A549 (cell line): ENCODE results near the gene REN. TPM values are rescaled to one million over a fixed set of nuclear protein-coding genes. Genes with fewer than 3 reads are reported as not detected.

Source experiments
- ATAC-seq, 2 experiments: fragments of 200-7000 bp in 1 of 2; fragments of >200 bp in 1 of 2; cut with Nextera tagmentation in 1 of 2; cut with Tn5 transposase in 1 of 2; 3 replicates each; pipeline versions ENCODE4 v1.8.0 to v1.9.1; 2018 to 2020; ENCODE audit warnings: mild to moderate bottlenecking in 1 of 2, moderate library complexity in 1 of 2
- CTCF ChIA-PET: fragments of 300-600 bp; sonication (Branson Sonifier 250); formaldehyde crosslinking; extraction: SDS; loops from one replicate; lab custom pipeline; 2021; ENCODE audit warnings: antibody characterized with exemption, inconsistent platforms; lab: Yijun Ruan, JAX
- POLR2A ChIA-PET: fragments of 350-600 bp; formaldehyde crosslinking; extraction: SDS; loops from one replicate; lab custom pipeline; 2021; ENCODE audit warnings: antibody characterized with exemption, inconsistent platforms; lab: Yijun Ruan, JAX
- DNase-seq, 2 experiments: peaks; one replicate each; pipeline versions ENCODE4 v3.0.0 to v3.0.0-alpha.2; 2011 to 2016; ENCODE audit warnings: low read depth in 1 of 2, low spot score in 1 of 2
- FAIRE-seq: peaks from 2 replicates; lab custom pipeline; 2011; peaks lifted over from hg19 to GRCh38; lab: Jason Lieb, UNC
- H3K27ac ChIP-seq, 2 experiments: fragments of >200 bp; sonication (Bioruptor Twin); formaldehyde crosslinking; 3 replicates each; pipeline ENCODE4 v1.5.1; 2016 to 2017
- H3K4me1 ChIP-seq: fragments of >200 bp; sonication (Bioruptor Twin); formaldehyde crosslinking; 3 replicates; pipeline ENCODE4 v1.6.1; 2016
- H3K4me2 ChIP-seq: fragments of >200 bp; sonication (Bioruptor Twin); formaldehyde crosslinking; 3 replicates; pipeline ENCODE4 v1.6.1; 2016
- H3K4me3 ChIP-seq: fragments of >200 bp; sonication (Bioruptor Twin); formaldehyde crosslinking; 3 replicates; pipeline ENCODE4 v1.5.1; 2016
- H3K9me3 ChIP-seq: fragments of >200 bp; sonication (Bioruptor Twin); formaldehyde crosslinking; 3 replicates; pipeline ENCODE4 v1.6.1; 2016
- BCL3 ChIP-seq: fragments of >200 bp; sonication (Bioruptor Twin); formaldehyde crosslinking; IDR thresholded peaks from 3 replicates; pipeline ENCODE4 v1.6.1; 2016
- BHLHE40 ChIP-seq: IDR thresholded peaks from 2 replicates; pipeline ENCODE4 v1.6.1; 2012; ENCODE audit warnings: low read depth, low read length, inconsistent platforms
- CBX8 ChIP-seq: fragments of 200-600 bp; sonication (generic); IDR thresholded peaks from 2 replicates; pipeline ENCODE4 v1.6.1; 2016
- CEBPB ChIP-seq, 2 experiments: fragments of >200 bp in 1 of 2; sonication (Bioruptor Twin) in 1 of 2; formaldehyde crosslinking in 1 of 2; IDR thresholded peaks; 2 replicates each; pipeline ENCODE4 v1.6.1; 2012 to 2016
- CHD4 ChIP-seq: fragments of 200-600 bp; sonication (generic); IDR thresholded peaks from 2 replicates; pipeline ENCODE4 v1.6.1; 2016; ENCODE audit warnings: antibody characterized with exemption, mild to moderate bottlenecking, borderline replicate concordance
- EHF ChIP-seq: fragments of 250-450 bp; sonication (Bioruptor Pico); IDR thresholded peaks from 2 replicates; pipeline ENCODE4 v1.5.0; 2020; ENCODE audit warnings: mild to moderate bottlenecking
- EHMT2 ChIP-seq: fragments of 200-600 bp; sonication (generic); IDR thresholded peaks from 2 replicates; pipeline ENCODE4 v1.6.1; 2016; ENCODE audit warnings: antibody characterized with exemption, low read depth, mild to moderate bottlenecking, moderate library complexity
- ELK1 ChIP-seq: fragments of 150-350 bp; IDR thresholded peaks from 2 replicates; pipeline ENCODE4 v1.6.1; 2014; ENCODE audit warnings: low read depth, mild to moderate bottlenecking, low read length
- EP300 ChIP-seq, 2 experiments: fragments of >200 bp; sonication (Bioruptor Twin); formaldehyde crosslinking; IDR thresholded peaks; 2 replicates in 1 of 2; 3 replicates in 1 of 2; pipeline ENCODE4 v1.6.1; 2016 to 2017
- FOXS1 ChIP-seq: fragments of 250-450 bp; sonication (Bioruptor Pico); IDR thresholded peaks from 2 replicates; pipeline ENCODE4 v1.5.0; 2020; ENCODE audit warnings: mild to moderate bottlenecking, moderate library complexity
- GATA3 ChIP-seq: IDR thresholded peaks from 2 replicates; pipeline ENCODE4 v1.6.1; 2012; ENCODE audit warnings: borderline replicate concordance
- HDAC2 ChIP-seq: fragments of 200-600 bp; sonication (generic); IDR thresholded peaks from 2 replicates; pipeline ENCODE4 v1.6.1; 2016
- HMGXB4 ChIP-seq: fragments of 250-450 bp; sonication (Bioruptor Pico); IDR thresholded peaks from 2 replicates; pipeline ENCODE4 v1.5.0; 2021; ENCODE audit warnings: mild to moderate bottlenecking, moderate library complexity, borderline replicate concordance
- HOXB13 ChIP-seq: fragments of 250-450 bp; sonication (Bioruptor Pico); IDR thresholded peaks from 2 replicates; pipeline ENCODE4 v1.5.0; 2020; ENCODE audit warnings: low read depth, mild to moderate bottlenecking, moderate library complexity
- HOXB5 ChIP-seq: fragments of 250-450 bp; sonication (Bioruptor Pico); IDR thresholded peaks from 2 replicates; pipeline ENCODE4 v1.5.0; 2020; ENCODE audit warnings: mild to moderate bottlenecking, moderate library complexity
- JUNB ChIP-seq: fragments of >200 bp; sonication (Bioruptor Twin); formaldehyde crosslinking; IDR thresholded peaks from 2 replicates; pipeline ENCODE4 v1.6.1; 2016
- MYC ChIP-seq: IDR thresholded peaks from 2 replicates; pipeline ENCODE4 v1.6.1; 2012; ENCODE audit warnings: mild to moderate bottlenecking, inconsistent platforms, low read length, improper control_type of control experiment, borderline replicate concordance
- NFE2L2 ChIP-seq: fragments of 150-350 bp; conservative IDR thresholded peaks from 2 replicates; pipeline ENCODE4 v1.6.1; 2014; ENCODE audit warnings: low read length
- NR3C1 ChIP-seq: fragments of >200 bp; sonication (Bioruptor Twin); formaldehyde crosslinking; IDR thresholded peaks from 3 replicates; pipeline ENCODE4 v1.6.1; 2017
- POLR2AphosphoS2 ChIP-seq: conservative IDR thresholded peaks from 2 replicates; pipeline ENCODE4 v1.6.1; 2012; ENCODE audit warnings: low read length, improper control_type of control experiment, inconsistent platforms
- REST ChIP-seq: fragments of 200-600 bp; sonication (generic); IDR thresholded peaks from 2 replicates; pipeline ENCODE4 v1.6.1; 2016; ENCODE audit warnings: antibody characterized with exemption, mild to moderate bottlenecking, moderate library complexity
- SMC3 ChIP-seq: fragments of >200 bp; sonication (Bioruptor Twin); formaldehyde crosslinking; IDR thresholded peaks from 3 replicates; pipeline ENCODE4 v1.6.1; 2018; ENCODE audit warnings: inconsistent platforms
- TFCP2L1 ChIP-seq: fragments of 250-450 bp; sonication (Bioruptor Pico); IDR thresholded peaks from 2 replicates; pipeline ENCODE4 v1.5.0; 2021; ENCODE audit warnings: mild to moderate bottlenecking
- ZNF302 ChIP-seq: fragments of 250-450 bp; sonication (Bioruptor Pico); IDR thresholded peaks from 2 replicates; pipeline ENCODE4 v1.9.0; 2021; ENCODE audit warnings: inconsistent platforms, mild to moderate bottlenecking, moderate library complexity
- WGBS: methylation state at CpG from one replicate; pipeline ENCODE4 v1.1.6; 2017; ENCODE audit errors: missing lambda C conversion rate; 5-methylcytosine and 5-hydroxymethylcytosine counted together
- polyA plus RNA-seq, 4 experiments: library from polyadenylated mRNA; depleted of rRNA in 3 of 4; stranded (reverse); fragments of >200 nt; fragmentation: RNase III in 1 of 4; extraction: RNeasy Plus Mini Kit Qiagen cat#74134 plus additional on column Dnase treatment in 1 of 4; gene quantifications; 2 replicates in 3 of 4; 3 replicates in 1 of 4; pipeline ENCODE4 v1.2.3, GENCODE V29; 2011 to 2017

REN gene
- polyA plus RNA-seq, 2 of the 4 experiments (the other 2 are of a cell fraction), result not detected

GRCh38 chr1:204146965-204147364, 19.2 kb downstream of the REN start:
- ATAC-seq, result no peak
- POLR2A ChIA-PET, result no interaction called here
- TF ChIP-seq HOXB5 (CRISPR knock-in tag) (no peak), EHMT2 (no peak), CBX8 (no peak), MYC (no peak), JUNB (no peak), CHD4 (no peak), ZNF302 (CRISPR knock-in tag) (no peak), GATA3 (no peak), REST (no peak), BHLHE40 (no peak), HOXB13 (CRISPR knock-in tag) (no peak), FOXS1 (CRISPR knock-in tag) (no peak), HDAC2 (no peak), EP300 (IDR thresholded peaks at IDR 0.05) (no peak), SMC3 (no peak)
- Histone ChIP-seq H3K9me3 (no peaks in the 10 kb centered on the region), H3K4me1 (peaks cover 9% of the 10 kb centered on the region; the same call in 2 of the 3 replicates), H3K4me3 (no peak overlapping the region), H3K4me2 (no peak overlapping the region), H3K27ac (no peak overlapping the region)
- no peak for DNase-seq
- CTCF ChIA-PET, result no interaction called here
- WGBS, result 80% methylated on average over 6 of the region's 7 CpGs
- FAIRE-seq, result no peak

- H3K9me3 ChIP-seq, result no peaks in the 10 kb centered on the region
- peaks cover 8% of the 10 kb centered on the region; the same call in 2 of the 3 replicates for H3K4me1 ChIP-seq
- WGBS, result 66% methylated on average over 6 of the region's 6 CpGs
- DNase-seq, result no peak
- ChIA-PET CTCF (interaction anchor here (0.7 to 2.2 kb wide), 3 partner anchors 8 to 16 kb away, joined by 3 to 19 read pairs (median 3); no protein-coding TSS in a partner anchor), POLR2A (no interaction called here)
- no peak overlapping the region for H3K4me3 ChIP-seq
- FAIRE-seq, result no peak
- H3K27ac ChIP-seq, result no peak overlapping the region
- no peak overlapping the region for H3K4me2 ChIP-seq
- ATAC-seq, result no peak
- TF ChIP-seq HMGXB4 (CRISPR knock-in tag) (no peak), ELK1 (no peak), TFCP2L1 (CRISPR knock-in tag) (no peak), POLR2AphosphoS2 (no peak), BHLHE40 (no peak), CEBPB (IDR thresholded peaks at IDR 0.05) (no peak), BCL3 (no peak), NFE2L2 (no peak), EHF (no peak), CBX8 (no peak), NR3C1 (no peak)
Observed at GRCh38 chr1:204146309-204146708, 19.8 kb downstream of the REN start.
